Activated CD8-positive, alpha-beta memory T cell treated with anti-CD3 and anti-CD28 coated beads, Interleukin-2, amount 50 U/mL, for 4 hours (primary cell): ENCODE data around the gene NHLRC2.
"Not testable (repeated sequence)": the region's sequence is repeated elsewhere in the genome, so short reads cannot be mapped to it uniquely, and the experiment has no call there.

Source experiments
- DNase-seq: peaks from one replicate; pipeline ENCODE4 v3.0.0-alpha.2; 2020

The NHLRC2 gene

GRCh38 chr10:113854013-113854760 lies at the start of gene NHLRC2, which contains the start of gene DCLRE1A:
Gene NHLRC2, plus strand, starts transcription at chr10:113854661. Its CDS starts 212 bp downstream, at chr10:113854873.
Gene DCLRE1A, minus strand, starts transcription at chr10:113854082. Its CDS starts 900 bp downstream, at chr10:113853182.
- DNase-seq = peak; percentile 62

- DNase-seq = no peak
Observed at GRCh38 chr10:113806503-113806902, 48.0 kb upstream of the NHLRC2 start.

GRCh38 chr10:113808168-113808567 lies 46.3 kb upstream of the NHLRC2 start:
- no peak for DNase-seq

- DNase-seq = not testable (repeated sequence)
Observed at GRCh38 chr10:113814700-113815099, 39.8 kb upstream of the NHLRC2 start.

GRCh38 chr10:113819989-113820388 lies 34.5 kb upstream of the NHLRC2 start:
- DNase-seq = no peak

GRCh38 chr10:113820507-113820906 lies 34.0 kb upstream of the NHLRC2 start:
- no peak for DNase-seq

GRCh38 chr10:113821306-113821705 lies 33.2 kb upstream of the NHLRC2 start:
- DNase-seq = not testable (repeated sequence)

- no peak for DNase-seq
Observed at GRCh38 chr10:113822174-113822573, 32.3 kb upstream of the NHLRC2 start.

GRCh38 chr10:113823389-113823788 lies 31.1 kb upstream of the NHLRC2 start:
- DNase-seq = no peak

- DNase-seq = no peak
Observed at GRCh38 chr10:113825791-113826190, 28.7 kb upstream of the NHLRC2 start.

- DNase-seq = not testable (repeated sequence)
Observed at GRCh38 chr10:113828567-113828966, 25.9 kb upstream of the NHLRC2 start.

- DNase-seq = no peak
Observed at GRCh38 chr10:113842171-113842570, 12.3 kb upstream of the NHLRC2 start.

GRCh38 chr10:113843972-113844485 lies 10.4 kb upstream of the NHLRC2 start:
- no peak for DNase-seq

GRCh38 chr10:113846036-113846435 lies 8.4 kb upstream of the NHLRC2 start:
- DNase-seq = no peak

GRCh38 chr10:113849140-113849803 lies 5.2 kb upstream of the NHLRC2 start:
- no peak for DNase-seq

GRCh38 chr10:113849946-113850345 lies 4.5 kb upstream of the NHLRC2 start:
- DNase-seq = no peak

GRCh38 chr10:113853578-113854012 lies 866 bp upstream of the NHLRC2 start:
- no peak for DNase-seq

GRCh38 chr10:113854761-113855588 lies 514 bp downstream of the NHLRC2 start:
- DNase-seq = peak; percentile 41

- DNase-seq = no peak
Observed at GRCh38 chr10:113856563-113856962, 2.1 kb downstream of the NHLRC2 start.

- no peak for DNase-seq
Observed at GRCh38 chr10:113857210-113857609, 2.7 kb downstream of the NHLRC2 start.

GRCh38 chr10:113858541-113858940 lies 4.1 kb downstream of the NHLRC2 start:
- DNase-seq = no peak

GRCh38 chr10:113859261-113859660 lies 4.8 kb downstream of the NHLRC2 start:
- DNase-seq = no peak

- no peak for DNase-seq
Observed at GRCh38 chr10:113865901-113866300, 11.4 kb downstream of the NHLRC2 start.
